Measurements from ENCODE around the gene LUC7L.
"Not testable (repeated sequence)": the region's sequence is repeated elsewhere in the genome, so short reads cannot be mapped to it uniquely, and the experiment has no call there.

The LUC7L gene

DNA sequence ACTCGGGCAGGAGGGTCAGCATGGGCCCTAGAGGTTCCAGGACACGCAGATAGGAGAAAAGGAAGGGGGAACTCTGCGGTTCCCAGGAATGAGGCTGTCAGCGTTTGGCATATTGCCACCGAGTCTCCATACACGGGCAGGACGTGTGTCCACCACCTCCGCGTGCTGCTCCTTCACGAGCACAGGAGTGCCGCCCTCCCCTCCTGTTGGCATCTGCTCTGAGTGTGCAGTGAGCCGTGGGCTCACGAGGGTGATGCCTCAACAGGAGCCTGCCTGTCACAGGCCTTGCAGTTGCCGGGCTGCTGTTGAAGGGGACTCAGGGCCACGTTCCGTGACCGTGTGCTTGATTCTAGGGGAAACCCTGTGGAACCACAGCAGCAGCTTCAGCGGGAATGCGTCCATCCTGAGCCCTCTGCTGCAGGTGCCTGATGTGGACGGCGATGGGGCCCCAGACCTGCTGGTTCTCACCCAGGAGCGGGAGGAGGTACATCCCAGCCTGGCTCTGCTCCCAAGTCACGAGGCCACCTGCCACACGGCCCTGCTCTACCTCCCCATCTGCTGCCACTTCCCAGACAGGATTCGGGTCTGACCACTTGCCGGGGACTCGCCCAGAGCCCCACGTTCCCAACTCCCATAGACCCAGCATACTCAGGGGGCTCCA is 31.9 kb upstream of the LUC7L start:
- Histone ChIP-seq H3K4me3 (ENCODE audit: low read depth in 1 of 2, low read length in 2 of 2) (no peak overlapping the region), H3K9me3 (ENCODE audit: low read length) (no peaks in the 10 kb centered on the region), H3K4me1 (ENCODE audit: insufficient read depth, low read length) (no peaks in the 10 kb centered on the region), H3K27ac (ENCODE audit: low read depth, low read length) (no peak overlapping the region), H3K9ac (ENCODE audit: low read length) (no peak overlapping the region), H3K27me3 (ENCODE audit: control insufficient read depth in 1 of 2, insufficient read depth in 2 of 2, low read length in 2 of 2) (no peaks in the 10 kb centered on the region), H3K36me3 (ENCODE audit: insufficient read depth, low read length) (peaks cover 60% of the 10 kb centered on the region)

DNA sequence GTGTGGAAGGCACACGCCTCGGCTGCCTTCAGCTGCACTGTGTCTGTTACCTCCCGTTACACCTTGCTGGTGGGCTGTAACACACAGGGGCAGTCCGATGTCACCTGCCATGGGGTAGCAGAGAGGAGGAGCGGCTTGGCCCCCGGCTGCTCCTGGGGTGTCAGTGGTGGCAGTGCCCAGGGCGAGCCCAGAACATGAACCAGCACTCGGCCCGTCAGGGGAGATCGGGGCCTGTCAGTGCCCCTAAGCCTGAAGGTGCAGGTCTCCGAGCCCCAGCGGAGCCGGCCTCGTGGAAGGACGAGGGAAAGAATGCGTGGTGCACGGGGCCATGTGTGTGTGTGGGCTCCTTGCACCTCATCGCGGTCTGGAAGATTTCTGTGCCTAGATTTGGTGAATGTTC is 31.1 kb upstream of the LUC7L start:
- peaks cover 60% of the 10 kb centered on the region for H3K36me3 ChIP-seq (ENCODE audit: insufficient read depth, low read length)
- no peaks in the 10 kb centered on the region for H3K27me3 ChIP-seq (ENCODE audit: control insufficient read depth in 1 of 2, insufficient read depth in 2 of 2, low read length in 2 of 2)
- H3K9me3 ChIP-seq (ENCODE audit: low read length) = no peaks in the 10 kb centered on the region
- H3K27ac ChIP-seq (ENCODE audit: low read depth, low read length) = no peak overlapping the region
- no peak overlapping the region for H3K9ac ChIP-seq (ENCODE audit: low read length)
- H3K4me1 ChIP-seq (ENCODE audit: insufficient read depth, low read length) = no peaks in the 10 kb centered on the region
- H3K4me3 ChIP-seq (ENCODE audit: low read depth in 1 of 2, low read length in 2 of 2) = no peak overlapping the region

DNA sequence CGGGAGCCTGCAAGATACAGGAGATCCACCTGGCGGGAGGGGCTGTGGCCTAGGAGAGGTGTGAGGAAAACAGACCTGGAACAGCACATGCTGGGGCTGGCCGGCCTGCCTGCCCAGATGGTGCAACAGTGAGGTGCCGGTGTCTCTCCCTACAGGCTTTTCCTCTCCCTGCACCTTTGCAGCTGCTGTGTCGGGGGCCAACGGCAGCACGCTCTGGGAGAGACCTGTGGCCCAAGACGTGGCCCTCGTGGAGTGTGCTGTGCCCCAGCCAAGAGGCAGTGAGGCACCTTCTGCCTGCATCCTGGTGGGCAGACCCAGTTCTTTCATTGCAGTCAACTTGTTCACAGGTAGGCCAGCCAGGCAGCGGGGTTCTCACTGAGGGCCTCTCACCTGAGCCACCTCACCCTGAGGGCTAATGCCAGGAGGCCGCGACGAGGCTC is 30.6 kb upstream of the LUC7L start:
- H3K27ac ChIP-seq (ENCODE audit: low read depth, low read length) = no peak overlapping the region
- no peak overlapping the region for H3K4me3 ChIP-seq (ENCODE audit: low read depth in 1 of 2, low read length in 2 of 2)
- H3K36me3 ChIP-seq (ENCODE audit: insufficient read depth, low read length) = peaks cover 58% of the 10 kb centered on the region
- no peak overlapping the region for H3K9ac ChIP-seq (ENCODE audit: low read length)
- H3K4me1 ChIP-seq (ENCODE audit: insufficient read depth, low read length) = no peaks in the 10 kb centered on the region
- no peaks in the 10 kb centered on the region for H3K27me3 ChIP-seq (ENCODE audit: control insufficient read depth in 1 of 2, insufficient read depth in 2 of 2, low read length in 2 of 2)
- no peaks in the 10 kb centered on the region for H3K9me3 ChIP-seq (ENCODE audit: low read length)

DNA sequence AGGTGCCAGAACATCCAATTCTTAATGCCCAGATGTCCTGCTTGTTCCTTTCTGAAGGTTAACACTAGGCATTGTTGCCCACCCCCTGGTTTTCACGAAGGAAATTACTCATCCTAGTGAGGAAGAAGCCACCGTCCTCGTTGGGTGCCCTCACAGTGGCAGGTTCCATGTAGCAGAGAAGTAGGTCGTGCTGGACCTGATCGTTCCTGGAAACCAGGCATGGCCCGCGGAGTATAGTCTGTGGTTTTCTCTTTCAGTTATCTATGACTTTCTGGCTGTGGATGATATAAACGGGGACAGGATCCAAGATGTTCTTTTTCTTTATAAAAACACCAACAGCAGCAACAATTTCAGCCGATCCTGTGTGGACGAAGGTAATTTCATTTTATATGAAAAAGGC is 30.0 kb upstream of the LUC7L start:
- Histone ChIP-seq H3K36me3 (ENCODE audit: insufficient read depth, low read length) (peaks cover 58% of the 10 kb centered on the region), H3K27ac (ENCODE audit: low read depth, low read length) (no peak overlapping the region)

DNA sequence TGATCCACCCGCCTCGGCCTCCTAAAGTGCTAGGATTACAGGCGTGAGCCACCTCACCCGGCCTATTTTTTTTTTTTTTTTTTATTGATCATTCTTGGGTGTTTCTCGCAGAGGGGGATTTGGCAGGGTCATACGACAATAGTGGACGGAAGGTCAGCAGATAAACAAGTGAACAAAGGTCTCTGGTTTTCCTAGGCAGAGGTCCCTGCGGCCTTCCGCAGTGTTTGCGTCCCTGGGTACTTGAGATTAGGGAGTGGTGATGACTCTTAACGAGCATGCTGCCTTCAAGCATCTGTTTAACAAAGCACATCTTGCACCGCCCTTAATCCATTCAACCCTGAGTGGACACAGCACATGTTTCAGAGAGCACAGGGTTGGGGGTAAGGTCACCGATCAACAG is 28.8 kb upstream of the LUC7L start:
- not testable (repeated sequence) for H3K4me1 ChIP-seq (ENCODE audit: insufficient read depth, low read length); H3K27me3 ChIP-seq (ENCODE audit: control insufficient read depth in 1 of 2, insufficient read depth in 2 of 2, low read length in 2 of 2); H3K4me3 ChIP-seq (ENCODE audit: low read depth in 1 of 2, low read length in 2 of 2); H3K9me3 ChIP-seq (ENCODE audit: low read length); H3K27ac ChIP-seq (ENCODE audit: low read depth, low read length); H3K9ac ChIP-seq (ENCODE audit: low read length)
- H3K36me3 ChIP-seq (ENCODE audit: insufficient read depth, low read length) = peaks cover 54% of the 10 kb centered on the region

More for the DNA sequence above, 30.0 kb upstream of the LUC7L start:
- Histone ChIP-seq H3K9me3 (ENCODE audit: low read length) (no peaks in the 10 kb centered on the region), H3K27me3 (ENCODE audit: control insufficient read depth in 1 of 2, insufficient read depth in 2 of 2, low read length in 2 of 2) (no peaks in the 10 kb centered on the region), H3K4me3 (ENCODE audit: low read depth in 1 of 2, low read length in 2 of 2) (no peak overlapping the region), H3K4me1 (ENCODE audit: insufficient read depth, low read length) (no peaks in the 10 kb centered on the region), H3K9ac (ENCODE audit: low read length) (no peak overlapping the region)

DNA sequence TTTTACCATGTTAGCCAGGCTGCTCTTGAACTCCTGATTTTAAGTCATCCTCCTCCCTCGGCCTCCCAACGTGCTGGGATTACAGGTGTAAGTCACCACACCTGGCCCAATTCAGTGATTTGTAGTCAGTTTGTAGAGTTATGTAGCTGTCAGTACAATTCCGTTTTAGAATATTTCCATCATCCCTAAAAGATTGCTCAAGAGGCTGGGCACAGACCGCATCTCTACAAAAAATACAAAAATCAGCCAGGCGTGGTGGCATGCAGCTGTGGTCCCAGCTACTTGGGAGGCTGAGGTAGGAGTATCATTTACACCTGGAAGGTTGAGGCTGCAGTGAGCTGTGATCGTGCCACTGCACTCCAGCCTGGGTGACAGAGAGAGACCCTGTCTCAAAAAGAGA is 25.9 kb upstream of the LUC7L start:
- H3K4me1 ChIP-seq (ENCODE audit: insufficient read depth, low read length) = no peaks in the 10 kb centered on the region
- H3K27me3 ChIP-seq (ENCODE audit: control insufficient read depth in 1 of 2, insufficient read depth in 2 of 2, low read length in 2 of 2) = no peaks in the 10 kb centered on the region
- H3K9me3 ChIP-seq (ENCODE audit: low read length) = no peaks in the 10 kb centered on the region
- peaks cover 35% of the 10 kb centered on the region for H3K36me3 ChIP-seq (ENCODE audit: insufficient read depth, low read length)
- no peak overlapping the region for H3K4me3 ChIP-seq (ENCODE audit: low read depth in 1 of 2, low read length in 2 of 2)
- no peak overlapping the region for H3K9ac ChIP-seq (ENCODE audit: low read length)
- H3K27ac ChIP-seq (ENCODE audit: low read depth, low read length) = no peak overlapping the region

DNA sequence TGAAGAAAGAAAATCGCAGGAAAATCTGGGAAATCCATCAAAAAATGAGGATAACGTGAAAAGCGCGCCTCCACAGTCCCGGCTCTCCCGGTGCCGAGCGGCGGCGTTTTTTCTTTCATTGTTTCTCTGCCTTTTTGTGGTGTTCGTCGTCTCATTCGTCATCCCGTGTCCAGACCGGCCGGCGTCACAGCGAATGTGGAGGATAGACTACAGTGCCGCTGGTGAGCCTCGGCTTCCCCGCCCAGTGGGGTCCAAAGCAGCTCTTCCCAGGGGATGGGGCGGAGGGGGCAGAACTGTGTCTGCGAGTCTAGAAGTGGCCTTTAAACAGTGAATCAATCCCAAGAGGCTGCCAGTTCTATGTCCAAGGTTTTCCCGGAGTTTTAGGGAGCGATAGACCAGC is 25.2 kb upstream of the LUC7L start:
- Histone ChIP-seq H3K9me3 (ENCODE audit: low read length) (no peaks in the 10 kb centered on the region), H3K27me3 (ENCODE audit: control insufficient read depth in 1 of 2, insufficient read depth in 2 of 2, low read length in 2 of 2) (no peaks in the 10 kb centered on the region), H3K4me3 (ENCODE audit: low read depth in 1 of 2, low read length in 2 of 2) (no peak overlapping the region), H3K27ac (ENCODE audit: low read depth, low read length) (no peak overlapping the region), H3K36me3 (ENCODE audit: insufficient read depth, low read length) (peaks cover 30% of the 10 kb centered on the region), H3K4me1 (ENCODE audit: insufficient read depth, low read length) (no peaks in the 10 kb centered on the region), H3K9ac (ENCODE audit: low read length) (no peak overlapping the region)

DNA sequence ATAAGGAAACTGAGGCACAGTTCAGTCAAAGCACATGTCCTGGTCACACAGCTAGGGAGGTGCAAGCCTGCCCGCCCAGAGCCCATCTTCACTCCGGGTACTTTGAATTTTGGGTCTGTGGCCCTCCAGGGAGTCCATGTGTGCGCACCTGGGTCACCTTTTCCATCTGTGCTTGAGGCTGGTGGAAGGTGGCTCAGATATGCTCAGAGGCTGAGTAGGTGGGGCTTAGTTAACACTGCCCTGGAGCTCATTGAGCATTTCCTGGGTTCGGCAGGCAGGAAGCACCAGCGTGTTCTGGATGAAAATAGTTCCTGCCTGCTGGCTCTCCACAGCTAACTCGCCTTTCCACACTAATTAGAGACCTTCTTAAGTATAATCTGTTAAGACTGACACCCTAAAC is 24.6 kb upstream of the LUC7L start:
- no peak overlapping the region for H3K4me3 ChIP-seq (ENCODE audit: low read depth in 1 of 2, low read length in 2 of 2)
- H3K27me3 ChIP-seq (ENCODE audit: control insufficient read depth in 1 of 2, insufficient read depth in 2 of 2, low read length in 2 of 2) = no peaks in the 10 kb centered on the region
- no peaks in the 10 kb centered on the region for H3K9me3 ChIP-seq (ENCODE audit: low read length)
- no peaks in the 10 kb centered on the region for H3K4me1 ChIP-seq (ENCODE audit: insufficient read depth, low read length)
- no peak overlapping the region for H3K27ac ChIP-seq (ENCODE audit: low read depth, low read length)
- no peak overlapping the region for H3K9ac ChIP-seq (ENCODE audit: low read length)
- peaks cover 26% of the 10 kb centered on the region for H3K36me3 ChIP-seq (ENCODE audit: insufficient read depth, low read length)

DNA sequence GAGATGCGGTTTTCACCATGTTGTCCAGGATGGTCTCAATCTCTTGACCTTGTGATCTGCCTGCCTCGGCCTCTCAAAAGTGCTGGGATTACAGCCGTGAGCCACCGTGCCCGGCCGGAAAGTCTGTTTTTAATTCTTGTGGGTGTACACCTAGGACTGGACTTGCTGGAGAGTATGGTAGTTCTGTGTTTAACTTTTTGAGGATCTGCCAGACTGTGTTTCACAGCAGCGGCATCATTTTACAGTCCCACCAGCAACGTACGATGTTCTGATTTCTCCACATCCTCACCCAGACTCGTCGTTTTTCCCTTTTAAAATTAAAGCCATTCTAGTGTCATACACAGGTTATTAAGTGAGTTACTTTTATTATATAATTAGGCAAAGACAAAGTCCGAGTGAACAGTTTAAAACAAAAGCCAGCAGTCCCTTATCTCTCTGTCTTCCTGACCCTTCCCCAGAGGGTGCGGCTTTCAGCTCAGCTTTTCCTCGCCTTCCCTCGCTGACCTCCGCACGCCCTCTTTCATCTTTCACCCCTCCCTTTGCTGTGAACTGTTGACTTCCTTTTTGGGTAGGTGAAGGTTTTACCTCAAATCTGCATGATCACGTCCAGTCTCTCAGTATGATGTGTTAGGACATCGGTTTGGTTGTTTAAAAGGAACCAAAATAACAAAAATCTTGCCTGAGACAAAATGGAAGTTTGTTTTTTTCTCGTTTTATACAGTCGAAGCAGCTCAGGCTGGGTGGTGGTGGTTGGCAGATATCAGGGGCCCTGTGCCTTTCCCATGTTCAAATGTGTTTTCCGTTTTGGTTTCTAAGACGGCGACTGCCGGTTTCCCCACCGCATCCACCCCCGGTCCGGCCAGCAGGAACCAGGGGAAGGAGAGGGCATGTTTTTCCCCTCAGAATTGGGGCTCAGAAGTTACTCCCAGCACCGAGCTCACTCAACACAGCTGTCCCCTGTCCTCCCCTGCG is 23.4 kb upstream of the LUC7L start:
- Histone ChIP-seq H3K4me1 (ENCODE audit: insufficient read depth, low read length) (no peaks in the 10 kb centered on the region), H3K27ac (ENCODE audit: low read depth, low read length) (no peak overlapping the region), H3K9ac (ENCODE audit: low read length) (no peak overlapping the region), H3K27me3 (ENCODE audit: control insufficient read depth in 1 of 2, insufficient read depth in 2 of 2, low read length in 2 of 2) (no peaks in the 10 kb centered on the region), H3K4me3 (ENCODE audit: low read depth in 1 of 2, low read length in 2 of 2) (no peak overlapping the region), H3K36me3 (ENCODE audit: insufficient read depth, low read length) (peaks cover 26% of the 10 kb centered on the region), H3K9me3 (ENCODE audit: low read length) (no peaks in the 10 kb centered on the region)

DNA sequence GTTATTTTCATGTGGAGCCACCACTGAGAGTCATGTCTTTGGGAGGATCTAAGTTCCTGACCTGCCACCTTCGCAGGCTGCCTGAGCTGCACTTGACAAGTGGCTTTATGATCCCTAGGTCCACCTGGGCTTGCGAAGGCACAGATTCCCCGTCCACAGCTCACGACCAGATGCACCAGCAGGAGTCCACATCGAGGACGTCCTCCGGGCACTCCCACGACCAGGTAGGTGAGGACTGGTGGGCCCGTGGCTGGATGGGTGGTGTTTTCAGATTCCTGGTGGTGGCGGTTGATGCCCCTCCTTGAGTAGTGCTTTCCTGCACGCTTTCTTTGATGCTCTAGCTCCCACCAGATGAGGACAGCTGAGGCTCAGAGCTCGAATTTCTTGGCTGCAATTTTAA is 20.2 kb upstream of the LUC7L start:
- H3K9me3 ChIP-seq (ENCODE audit: low read length) = no peaks in the 10 kb centered on the region
- peaks cover 19% of the 10 kb centered on the region for H3K36me3 ChIP-seq (ENCODE audit: insufficient read depth, low read length)
- no peaks in the 10 kb centered on the region for H3K4me1 ChIP-seq (ENCODE audit: insufficient read depth, low read length)
- H3K27me3 ChIP-seq (ENCODE audit: control insufficient read depth in 1 of 2, insufficient read depth in 2 of 2, low read length in 2 of 2) = no peaks in the 10 kb centered on the region
- H3K4me3 ChIP-seq (ENCODE audit: low read depth in 1 of 2, low read length in 2 of 2) = no peak overlapping the region
- no peak overlapping the region for H3K27ac ChIP-seq (ENCODE audit: low read depth, low read length)
- H3K9ac ChIP-seq (ENCODE audit: low read length) = no peak overlapping the region

DNA sequence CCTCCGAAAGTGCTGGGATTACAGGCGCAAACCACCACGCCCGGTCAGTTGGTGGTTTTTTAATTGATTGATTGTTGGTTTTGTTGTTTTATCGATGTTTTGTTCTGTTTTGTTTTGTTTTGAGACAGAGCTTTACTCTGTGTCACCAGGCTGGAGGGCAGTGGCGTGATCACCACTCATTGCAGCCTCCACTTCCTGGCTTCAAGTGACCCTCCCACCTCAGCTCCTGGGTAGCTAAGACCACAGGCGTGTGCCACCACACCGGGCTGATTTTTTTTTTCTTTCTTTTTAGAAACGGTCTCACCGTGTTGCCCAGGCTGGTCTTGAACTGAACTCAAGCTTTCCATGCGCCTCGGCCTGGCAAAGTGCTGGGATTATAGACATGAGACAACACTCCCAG is 17.8 kb upstream of the LUC7L start:
- no peak overlapping the region for H3K9ac ChIP-seq (ENCODE audit: low read length)
- H3K4me1 ChIP-seq (ENCODE audit: insufficient read depth, low read length) = no peaks in the 10 kb centered on the region
- H3K4me3 ChIP-seq (ENCODE audit: low read depth in 1 of 2, low read length in 2 of 2) = no peak overlapping the region
- H3K9me3 ChIP-seq (ENCODE audit: low read length) = no peaks in the 10 kb centered on the region
- peaks cover 10% of the 10 kb centered on the region for H3K36me3 ChIP-seq (ENCODE audit: insufficient read depth, low read length)
- H3K27me3 ChIP-seq (ENCODE audit: control insufficient read depth in 1 of 2, insufficient read depth in 2 of 2, low read length in 2 of 2) = no peaks in the 10 kb centered on the region
- H3K27ac ChIP-seq (ENCODE audit: low read depth, low read length) = no peak overlapping the region
